Glutamatergic neuron (in vitro differentiated cells): ENCODE results near the gene SCN5A. TPM values are rescaled to one million over a fixed set of nuclear protein-coding genes. Genes with fewer than 3 reads are reported as not detected.

Experiments
- DNase-seq: peaks from one replicate; pipeline ENCODE4 v3.0.0; 2022
- H3K27ac Mint-ChIP-seq: one replicate; pipeline ENCODE4 v1.8.0; 2020; ENCODE audit warnings: mild to moderate bottlenecking, mixed read lengths, inconsistent platforms; ENCODE audit not compliant: unreplicated experiment
- H3K27me3 Mint-ChIP-seq: one replicate; pipeline ENCODE4 v1.8.0; 2020; ENCODE audit warnings: mild to moderate bottlenecking, moderate library complexity, mixed read lengths, inconsistent platforms; ENCODE audit not compliant: unreplicated experiment
- H3K36me3 Mint-ChIP-seq: one replicate; pipeline ENCODE4 v1.8.0; 2020; ENCODE audit warnings: mild to moderate bottlenecking, mixed read lengths, inconsistent platforms; ENCODE audit not compliant: unreplicated experiment
- H3K4me1 Mint-ChIP-seq: one replicate; pipeline ENCODE4 v1.8.0; 2020; ENCODE audit warnings: mild to moderate bottlenecking, low read depth, mixed read lengths, inconsistent platforms; ENCODE audit not compliant: unreplicated experiment
- H3K4me3 Mint-ChIP-seq: one replicate; pipeline ENCODE4 v1.8.0; 2020; ENCODE audit warnings: mild to moderate bottlenecking, mixed read lengths, inconsistent platforms; ENCODE audit not compliant: unreplicated experiment
- H3K9me3 Mint-ChIP-seq: one replicate; pipeline ENCODE4 v1.8.0; 2020; ENCODE audit warnings: mild to moderate bottlenecking, moderate library complexity, mixed read lengths, inconsistent platforms; ENCODE audit not compliant: unreplicated experiment
- total RNA-seq: library from RNA; stranded (reverse); fragmentation: NEBNext Ultra II Directional; extraction: Animal tissue kit (Norgen Biotek cat#: 25700); gene quantifications from one replicate; pipeline ENCODE4 v1.2.1, GENCODE V29; 2021; ENCODE audit not compliant: unreplicated experiment
- TF ChIP-seq, protein P1 (sequence below): fragments of 200-600 bp; sonication (generic); IDR thresholded peaks from one replicate; pipeline ENCODE4 v1.5.0; 2021; ENCODE audit not compliant: partially characterized antibody, unreplicated experiment

Gene SCN5A
- total RNA-seq, 1 donor from 2014 or later: 4.8 TPM

DNA sequence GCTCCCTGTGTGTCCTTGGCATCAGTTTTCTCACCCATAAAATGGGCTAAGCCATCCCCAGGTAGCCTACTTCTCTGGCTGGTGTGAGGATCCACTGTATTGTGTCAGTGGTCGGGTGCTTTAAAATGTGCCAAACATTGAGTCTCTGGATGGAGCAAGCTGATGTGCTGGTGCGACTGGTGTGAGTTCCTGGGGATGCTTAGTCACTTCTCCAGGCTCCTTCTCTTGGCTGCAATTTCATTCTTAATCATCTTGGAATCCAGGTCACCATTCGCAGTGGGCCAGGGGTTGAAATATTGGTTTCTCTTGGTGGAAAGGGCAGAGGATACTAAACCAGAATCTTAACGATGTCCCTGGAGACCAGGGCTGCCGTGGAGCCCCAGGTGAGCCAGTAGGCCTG is 29.3 kb downstream of the SCN5A start:
- no peaks in the 10 kb centered on the region for H3K27me3 Mint-ChIP-seq
- no peak overlapping the region for H3K27ac Mint-ChIP-seq
- peaks cover 2% of the 10 kb centered on the region for H3K9me3 Mint-ChIP-seq

DNA sequence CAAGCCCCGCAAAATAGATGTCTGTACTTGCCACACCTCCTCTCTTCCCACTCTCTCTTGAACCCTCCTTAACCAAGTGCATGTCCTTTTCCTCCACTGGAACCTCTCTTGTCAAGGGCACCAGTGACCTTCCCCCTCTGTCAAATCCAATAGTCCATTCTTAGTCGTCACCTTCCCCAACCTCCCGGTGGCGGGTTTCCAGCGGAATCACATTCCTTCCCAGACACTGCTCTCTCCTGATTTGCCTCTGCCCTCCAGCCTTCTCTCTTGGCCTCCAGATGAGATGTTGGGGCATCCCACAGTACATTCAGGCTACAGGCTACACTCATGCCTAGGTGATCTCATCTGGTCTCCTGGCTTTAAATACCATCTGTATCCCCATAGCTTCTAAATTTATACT is 31.1 kb downstream of the SCN5A start:
- DNase-seq: no peak
- Mint-ChIP-seq H3K36me3 (no peaks in the 10 kb centered on the region), H3K4me1 (no peaks in the 10 kb centered on the region), H3K27ac (no peak overlapping the region), H3K27me3 (no peaks in the 10 kb centered on the region), H3K4me3 (no peak overlapping the region), H3K9me3 (peaks cover 2% of the 10 kb centered on the region)
- TF ChIP-seq, protein P1, sequence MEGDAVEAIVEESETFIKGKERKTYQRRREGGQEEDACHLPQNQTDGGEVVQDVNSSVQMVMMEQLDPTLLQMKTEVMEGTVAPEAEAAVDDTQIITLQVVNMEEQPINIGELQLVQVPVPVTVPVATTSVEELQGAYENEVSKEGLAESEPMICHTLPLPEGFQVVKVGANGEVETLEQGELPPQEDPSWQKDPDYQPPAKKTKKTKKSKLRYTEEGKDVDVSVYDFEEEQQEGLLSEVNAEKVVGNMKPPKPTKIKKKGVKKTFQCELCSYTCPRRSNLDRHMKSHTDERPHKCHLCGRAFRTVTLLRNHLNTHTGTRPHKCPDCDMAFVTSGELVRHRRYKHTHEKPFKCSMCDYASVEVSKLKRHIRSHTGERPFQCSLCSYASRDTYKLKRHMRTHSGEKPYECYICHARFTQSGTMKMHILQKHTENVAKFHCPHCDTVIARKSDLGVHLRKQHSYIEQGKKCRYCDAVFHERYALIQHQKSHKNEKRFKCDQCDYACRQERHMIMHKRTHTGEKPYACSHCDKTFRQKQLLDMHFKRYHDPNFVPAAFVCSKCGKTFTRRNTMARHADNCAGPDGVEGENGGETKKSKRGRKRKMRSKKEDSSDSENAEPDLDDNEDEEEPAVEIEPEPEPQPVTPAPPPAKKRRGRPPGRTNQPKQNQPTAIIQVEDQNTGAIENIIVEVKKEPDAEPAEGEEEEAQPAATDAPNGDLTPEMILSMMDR: no peak

More for the DNA sequence above, 29.3 kb downstream of the SCN5A start:
- TF ChIP-seq, protein P1: no peak
- DNase-seq: no peak
- no peaks in the 10 kb centered on the region for H3K4me1 Mint-ChIP-seq
- H3K36me3 Mint-ChIP-seq: no peaks in the 10 kb centered on the region
- no peak overlapping the region for H3K4me3 Mint-ChIP-seq

DNA sequence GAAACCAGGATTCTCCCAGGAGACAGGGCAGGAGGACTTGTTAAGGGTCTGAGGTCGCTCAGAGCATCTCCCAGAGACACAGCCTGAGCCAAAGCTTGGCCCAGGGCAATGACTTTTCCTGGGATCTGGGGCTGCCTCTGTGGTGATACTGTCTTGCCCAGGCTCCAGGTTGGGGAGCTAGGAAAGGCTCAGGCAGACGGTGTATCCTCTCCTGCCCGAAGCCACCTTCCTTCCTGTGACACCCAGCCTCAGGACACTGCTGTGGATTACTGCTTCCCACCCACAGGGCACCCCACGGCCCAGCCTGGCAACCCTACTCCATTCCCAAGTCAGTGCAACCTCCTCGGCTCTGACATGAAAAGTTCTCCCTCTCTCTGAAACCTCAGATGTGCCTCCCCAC is 31.9 kb downstream of the SCN5A start:
- no peaks in the 10 kb centered on the region for H3K4me1 Mint-ChIP-seq
- TF ChIP-seq, protein P1: no peak
- no peak overlapping the region for H3K27ac Mint-ChIP-seq
- peaks cover 2% of the 10 kb centered on the region for H3K9me3 Mint-ChIP-seq
- DNase-seq: no peak
- no peak overlapping the region for H3K4me3 Mint-ChIP-seq
- no peaks in the 10 kb centered on the region for H3K36me3 Mint-ChIP-seq
- no peaks in the 10 kb centered on the region for H3K27me3 Mint-ChIP-seq

DNA sequence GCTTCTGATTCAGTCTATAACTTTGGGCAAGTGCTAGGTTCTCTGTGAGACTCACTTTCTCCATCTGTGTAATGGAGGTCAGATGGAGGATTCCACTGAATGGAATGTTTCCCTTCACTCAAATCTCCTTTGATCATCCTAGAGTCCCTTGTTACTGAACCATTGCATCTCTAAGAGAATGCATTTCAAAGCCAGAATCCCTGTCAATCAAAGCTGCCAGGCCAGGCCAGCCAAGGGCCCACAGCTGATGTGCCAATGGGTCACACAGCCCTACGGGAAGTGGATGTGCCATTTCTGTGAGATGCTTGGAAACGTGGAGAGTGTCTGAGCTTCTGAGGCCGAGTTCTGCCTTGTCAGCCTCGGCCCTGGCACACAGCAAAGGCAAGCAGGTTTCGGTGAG is 32.4 kb downstream of the SCN5A start:
- TF ChIP-seq, protein P1: no peak
- H3K36me3 Mint-ChIP-seq: no peaks in the 10 kb centered on the region
- DNase-seq: no peak
- H3K4me3 Mint-ChIP-seq: no peak overlapping the region
- no peaks in the 10 kb centered on the region for H3K4me1 Mint-ChIP-seq
- no peaks in the 10 kb centered on the region for H3K27me3 Mint-ChIP-seq
- H3K9me3 Mint-ChIP-seq: peaks cover 2% of the 10 kb centered on the region
- no peak overlapping the region for H3K27ac Mint-ChIP-seq

DNA sequence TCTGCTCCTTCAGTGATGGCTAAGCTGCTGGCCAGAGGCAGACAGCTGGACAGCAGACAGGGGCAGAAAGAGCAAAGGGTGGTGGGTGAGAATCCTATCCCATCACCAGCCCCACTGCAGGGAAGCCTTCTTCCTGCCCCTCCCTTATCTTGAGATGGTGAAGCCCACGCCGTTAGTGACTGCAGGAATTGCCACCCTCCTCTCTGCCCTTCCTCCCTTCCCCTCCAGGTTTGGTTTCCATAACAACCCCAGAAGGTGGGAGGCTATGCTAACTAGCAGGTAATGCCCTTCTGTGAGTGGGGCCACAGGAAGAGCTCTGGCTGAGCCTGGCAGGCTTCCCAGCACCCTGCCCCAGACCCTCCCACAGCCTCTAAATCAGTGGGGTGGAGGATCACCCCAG is 32.8 kb downstream of the SCN5A start:
- DNase-seq: no peak
- TF ChIP-seq, protein P1: no peak
- H3K27me3 Mint-ChIP-seq: no peaks in the 10 kb centered on the region
- no peaks in the 10 kb centered on the region for H3K4me1 Mint-ChIP-seq
- no peaks in the 10 kb centered on the region for H3K36me3 Mint-ChIP-seq
- H3K9me3 Mint-ChIP-seq: peaks cover 2% of the 10 kb centered on the region
- no peak overlapping the region for H3K27ac Mint-ChIP-seq
- no peak overlapping the region for H3K4me3 Mint-ChIP-seq
